Endothelial cell of umbilical vein (primary cell): Measurements from ENCODE around the gene RAB7A. TPM values are rescaled to one million over a fixed set of nuclear protein-coding genes. Genes with fewer than 3 reads are reported as not detected.

ENCODE experiments used
- BruUV-seq: library from RNA; stranded (reverse); fragments of 400-500 nt; replicated peaks from 2 replicates; lab custom pipeline; 2021; lab: Mats Ljungman, UMichigan
- CTCF ChIA-PET: fragments of 300-600, 350-600 bp; sonication (Branson Sonifier 250); formaldehyde crosslinking; loops from one replicate; lab custom pipeline; 2021; ENCODE audit warnings: antibody characterized with exemption, inconsistent platforms; lab: Charles Lee
- POLR2A ChIA-PET: fragments of 300-600, 350-600 bp; sonication (Branson Sonifier 250); formaldehyde crosslinking; loops from one replicate; lab custom pipeline; 2021; ENCODE audit warnings: antibody characterized with exemption, inconsistent platforms; lab: Charles Lee
- DNase-seq: peaks from one replicate; pipeline ENCODE4 v3.0.0-alpha.2; 2011; ENCODE audit warnings: low read depth, low spot score
- FAIRE-seq: peaks from 2 replicates; lab custom pipeline; 2011; peaks lifted over from hg19 to GRCh38; lab: Jason Lieb, UNC
- H2AFZ ChIP-seq: 2 replicates; pipeline ENCODE4 v1.6.0; 2012; ENCODE audit warnings: low read depth, low read length, control low read depth, inconsistent platforms
- H3K27ac ChIP-seq: 2 replicates; pipeline ENCODE4 v1.5.1; 2011; ENCODE audit warnings: low read depth, mild to moderate bottlenecking, control low read depth, low read length, moderate library complexity; ENCODE audit not compliant: insufficient read depth
- H3K27me3 ChIP-seq, 2 experiments: 2 replicates each; pipeline versions ENCODE4 v1.6.0 to v1.6.1; 2011; ENCODE audit warnings: low read length in 2 of 2, mixed read lengths in 1 of 2; ENCODE audit not compliant: control insufficient read depth in 2 of 2, insufficient read depth in 2 of 2
- H3K36me3 ChIP-seq, 2 experiments: 2 replicates in 1 of 2; 3 replicates in 1 of 2; pipeline ENCODE4 v1.5.1; 2011; ENCODE audit warnings: low read length in 2 of 2, mild to moderate bottlenecking in 1 of 2, moderate library complexity in 1 of 2; ENCODE audit not compliant: control insufficient read depth in 2 of 2, insufficient read depth in 2 of 2; ENCODE audit errors: extremely low read depth in 1 of 2
- H3K4me1 ChIP-seq: 3 replicates; pipeline ENCODE4 v1.5.1; 2011; ENCODE audit warnings: mild to moderate bottlenecking, low read length; ENCODE audit not compliant: control insufficient read depth, insufficient read depth; ENCODE audit errors: extremely low read depth
- H3K4me2 ChIP-seq: 2 replicates; pipeline ENCODE4 v1.6.1; 2011; ENCODE audit warnings: low read length, control low read depth, mixed read lengths; ENCODE audit not compliant: insufficient read depth
- H3K4me3 ChIP-seq, 3 experiments: fragments of 200-600 bp in 1 of 3; sonication (generic), shearing (Covaris generic) in 1 of 3; replicated peaks in 1 of 3; 2 replicates each; pipeline ENCODE4 v1.5.1; 2011 to 2016; ENCODE audit warnings: control low read depth in 3 of 3, low read length in 3 of 3, mild to moderate bottlenecking in 2 of 3, inconsistent platforms in 1 of 3, low read depth in 1 of 3, moderate library complexity in 1 of 3; ENCODE audit not compliant: insufficient read depth in 1 of 3
- H3K79me2 ChIP-seq: 2 replicates; pipeline ENCODE4 v1.6.0; 2012; ENCODE audit warnings: low read length, inconsistent platforms; ENCODE audit not compliant: control insufficient read depth, insufficient read depth
- H3K9ac ChIP-seq: replicated peaks from 2 replicates; pipeline ENCODE3; 2011; ENCODE audit warnings: low read length, control low read depth; ENCODE audit not compliant: insufficient read depth; ENCODE audit errors: extremely low read depth
- H3K9me1 ChIP-seq: replicated peaks from 3 replicates; pipeline ENCODE4 v1.6.0; 2011; ENCODE audit warnings: mild to moderate bottlenecking, low read length; ENCODE audit not compliant: control insufficient read depth, insufficient read depth; ENCODE audit errors: extremely low read depth
- H3K9me3 ChIP-seq: replicated peaks from 2 replicates; pipeline ENCODE4 v1.5.1; 2012; ENCODE audit warnings: low read length, inconsistent platforms; ENCODE audit not compliant: control insufficient read depth, insufficient read depth
- H4K20me1 ChIP-seq: replicated peaks from 2 replicates; pipeline ENCODE3; 2011; ENCODE audit warnings: mild to moderate bottlenecking, low read length; ENCODE audit not compliant: control insufficient read depth, insufficient read depth; ENCODE audit errors: extremely low read depth
- EZH2 ChIP-seq: IDR thresholded peaks from 2 replicates; pipeline ENCODE4 v1.6.1; 2012; ENCODE audit warnings: borderline replicate concordance, low read depth, mild to moderate bottlenecking, moderate library complexity, low read length, inconsistent platforms; ENCODE audit not compliant: severe bottlenecking
- FOS ChIP-seq: IDR thresholded peaks from 2 replicates; pipeline ENCODE4 v1.6.1; 2011; ENCODE audit warnings: mild to moderate bottlenecking, low read length, moderate library complexity, borderline replicate concordance; ENCODE audit not compliant: insufficient read depth
- GATA2 ChIP-seq: IDR thresholded peaks from 2 replicates; pipeline ENCODE4 v1.7.0; 2011; ENCODE audit warnings: low read depth, mild to moderate bottlenecking, moderate library complexity, mixed read lengths, low read length; ENCODE audit not compliant: insufficient read length, insufficient read depth
- JUN ChIP-seq: IDR thresholded peaks from 2 replicates; pipeline ENCODE4 v1.6.1; 2011; ENCODE audit warnings: borderline replicate concordance, low read depth; ENCODE audit not compliant: insufficient read length, insufficient read depth
- MYC ChIP-seq: IDR thresholded peaks from one replicate; pipeline ENCODE4 v1.6.1; 2011; ENCODE audit warnings: mild to moderate bottlenecking, low read depth, low read length
- POLR2A ChIP-seq: IDR thresholded peaks from 2 replicates; pipeline ENCODE4 v1.6.1; 2012; ENCODE audit warnings: low read depth, mild to moderate bottlenecking, control low read depth, low read length
- POLR2AphosphoS5 ChIP-seq: IDR thresholded peaks from 2 replicates; pipeline ENCODE4 v1.6.1; 2012; ENCODE audit warnings: low read depth, mild to moderate bottlenecking, control low read depth, low read length, moderate library complexity; ENCODE audit not compliant: insufficient read depth
- dilution Hi-C: fragments of 300-500 bp; cut with MboI; formaldehyde crosslinking; loops from one replicate; pipeline ENCODE4 v1.15.0; 2019; ENCODE audit warnings: low sequenced_read_pairs; ENCODE audit not compliant: extremely low pct_ligation_motif_present
- intact Hi-C: fragments of 100-400 bp; cut with micrococcal nuclease; formaldehyde crosslinking; loops from one replicate; pipeline ENCODE4 v1.10.0; 2022
- polyA plus RNA-seq, 4 experiments: library from polyadenylated mRNA; depleted of rRNA in 3 of 4; stranded (reverse) in 3 of 4; unstranded in 1 of 4; fragments of >200 nt; gene quantifications; 2 replicates each; pipeline versions ENCODE4 v1.2.1 to v1.2.3, GENCODE V29; 2011 to 2012; ENCODE audit warnings: missing spikeins in 1 of 4
- total RNA-seq: library from RNA; stranded (reverse); gene quantifications from 2 replicates; pipeline ENCODE4 v1.2.3, GENCODE V29; 2021
- TF ChIP-seq, protein P1 (sequence below): IDR thresholded peaks from 2 replicates; pipeline ENCODE4 v1.6.1; 2011; ENCODE audit not compliant: insufficient read depth, insufficient read length

RAB7A gene
- total and polyA plus RNA-seq, 2 donors (not counting 3 experiments of a cell fraction or from before 2014, with no cell fraction given), result 243 to 262 TPM

DNA sequence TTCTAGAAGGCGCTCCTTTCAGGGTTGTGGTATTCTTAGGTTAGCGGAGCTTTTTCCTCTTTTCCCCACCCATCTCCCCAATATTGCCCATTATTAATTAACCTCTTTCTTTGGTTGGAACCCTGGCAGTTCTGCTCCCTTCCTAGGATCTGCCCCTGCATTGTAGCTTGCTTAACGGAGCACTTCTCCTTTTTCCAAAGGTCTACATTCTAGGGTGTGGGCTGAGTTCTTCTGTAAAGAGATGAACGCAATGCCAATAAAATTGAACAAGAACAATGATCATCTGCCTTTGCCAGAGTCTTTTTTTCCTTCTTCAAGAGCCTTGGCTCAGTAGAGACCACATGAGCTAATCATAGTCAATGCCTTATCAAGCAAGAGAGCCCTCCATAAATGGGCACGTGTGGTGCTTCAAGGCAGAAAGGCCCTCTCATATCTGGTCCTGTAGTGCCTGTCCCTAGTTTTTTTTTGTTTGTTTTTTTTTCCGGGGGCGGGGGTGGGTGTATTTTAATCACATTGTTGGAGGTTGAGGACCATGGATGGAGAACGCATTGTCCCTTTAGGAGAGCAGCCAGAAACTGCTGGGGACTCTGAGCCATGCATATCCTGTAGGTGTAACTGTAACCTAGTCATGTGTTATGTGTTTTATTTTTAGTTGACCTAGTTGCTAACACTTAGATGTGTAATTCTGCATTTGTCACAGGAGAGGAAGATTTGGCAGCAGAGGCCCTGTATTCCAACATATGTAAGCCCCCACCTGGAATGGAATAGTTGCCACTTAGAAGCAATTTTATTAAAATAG lies 88.7 kb downstream of the RAB7A start:
- Histone ChIP-seq H2AFZ (no peak overlapping the region), H3K4me1 (peaks cover 13% of the 10 kb centered on the region), H3K4me2 (no peak overlapping the region), H3K9me3 (no peaks in the 10 kb centered on the region), H4K20me1 (no peaks in the 10 kb centered on the region), H3K79me2 (no peaks in the 10 kb centered on the region), H3K27ac (no peak overlapping the region), H3K9ac (no peak overlapping the region), H3K27me3 (no peaks in the 10 kb centered on the region), H3K9me1 (no peaks in the 10 kb centered on the region), H3K4me3 (no peak overlapping the region), H3K36me3 (peaks cover 11 to 16% of the 10 kb centered on the region in 2 experiments)
- intact Hi-C loops (no loop called here), dilution Hi-C loops (no loop called here)
- FAIRE-seq (no peak), DNase-seq (no peak)
- ChIA-PET CTCF (no interaction called here), POLR2A (no interaction called here)
- BruUV-seq, result no TSS peak
- TF ChIP-seq JUN (no peak), EZH2 (no peak), GATA2 (no peak), POLR2A (no peak), FOS (no peak), POLR2AphosphoS5 (no peak), MYC (no peak)
- TF ChIP-seq, protein P1, sequence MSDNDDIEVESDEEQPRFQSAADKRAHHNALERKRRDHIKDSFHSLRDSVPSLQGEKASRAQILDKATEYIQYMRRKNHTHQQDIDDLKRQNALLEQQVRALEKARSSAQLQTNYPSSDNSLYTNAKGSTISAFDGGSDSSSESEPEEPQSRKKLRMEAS, result no peak
